ENCODE measurements around the gene CNIH4. TPM values are rescaled to one million over a fixed set of nuclear protein-coding genes. Genes with fewer than 3 reads are reported as not detected.
"Not testable (repeated sequence)": the region's sequence is repeated elsewhere in the genome, so short reads cannot be mapped to it uniquely, and the experiment has no call there.

Gene CNIH4
- 37.0 TPM for polyA plus RNA-seq (2012; ENCODE audit: missing spikeins)

- TF ChIP-seq TAF1 (IDR thresholded peaks at IDR 0.05; ENCODE audit: borderline replicate concordance, low read depth, low read length) (no peak), POLR2AphosphoS5 (IDR thresholded peaks at IDR 0.05; ENCODE audit: low read depth, low read length) (peak; percentile 80), POLR2A (IDR thresholded peaks at IDR 0.05; ENCODE audit: low read depth, low read length) (peak; percentile 87)
- DNase-seq (ENCODE audit: insufficient read length), result peak; percentile 87
- FAIRE-seq, result peak; percentile 98
These were observed at the start of gene CNIH4 for GRCh38 chr1:224356685-224357625. TSS of gene CNIH4 (plus strand) at chr1:224356879. CDS start at chr1:224356925, 46 bp downstream.

DNA sequence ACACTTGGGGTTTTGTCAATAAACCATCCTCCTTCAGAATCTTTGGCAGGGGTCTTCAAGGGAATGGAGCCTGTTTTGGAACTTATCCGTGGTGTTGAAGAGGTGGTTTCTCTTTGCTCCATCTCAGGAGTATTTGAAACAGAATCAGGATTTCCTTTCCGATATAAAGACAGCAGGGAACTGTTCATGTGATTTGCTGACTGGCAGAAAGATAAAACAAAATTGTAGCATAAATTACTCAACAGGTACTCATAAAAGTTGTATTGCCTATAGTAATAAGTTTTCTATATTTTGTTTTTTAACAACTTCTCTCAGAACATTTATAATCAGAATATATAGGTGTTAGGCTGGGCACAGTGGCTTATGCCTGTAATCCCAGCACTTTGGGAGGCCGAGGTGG is 48.6 kb upstream of the CNIH4 start:
- TF ChIP-seq POLR2AphosphoS5 (IDR thresholded peaks at IDR 0.05; ENCODE audit: low read depth, low read length) (no peak), TAF1 (IDR thresholded peaks at IDR 0.05; ENCODE audit: borderline replicate concordance, low read depth, low read length) (no peak), POLR2A (IDR thresholded peaks at IDR 0.05; ENCODE audit: low read depth, low read length) (no peak)
- no peak for FAIRE-seq
- no peak for DNase-seq (ENCODE audit: insufficient read length)

GRCh38 chr1:224311503-224311902 is 45.2 kb upstream of the CNIH4 start:
- DNase-seq (ENCODE audit: insufficient read length); FAIRE-seq: not testable (repeated sequence)

DNA sequence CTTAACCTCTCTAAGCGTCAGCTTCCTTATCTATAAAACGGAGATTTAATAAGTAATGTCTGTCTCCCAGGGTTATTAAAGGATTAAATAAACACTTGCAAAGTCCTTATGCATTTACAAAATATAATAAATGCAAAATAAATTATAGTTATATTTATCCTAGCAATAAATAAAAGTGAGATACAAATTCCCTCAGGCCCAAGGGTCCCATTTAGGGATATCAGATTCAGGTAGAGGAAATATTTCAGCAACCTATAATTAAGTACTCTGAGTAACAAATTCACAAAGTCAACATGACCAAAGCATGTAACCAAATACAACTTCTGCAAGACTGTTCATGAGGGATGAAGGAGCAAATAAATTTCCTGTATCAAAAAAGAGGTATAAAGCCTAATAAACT is 44.7 kb upstream of the CNIH4 start:
- FAIRE-seq (no peak), DNase-seq (ENCODE audit: insufficient read length) (no peak)
- TF ChIP-seq POLR2AphosphoS5 (IDR thresholded peaks at IDR 0.05; ENCODE audit: low read depth, low read length) (no peak), TAF1 (IDR thresholded peaks at IDR 0.05; ENCODE audit: borderline replicate concordance, low read depth, low read length) (no peak)

GRCh38 chr1:224317383-224318045 is 39.2 kb upstream of the CNIH4 start:
- FAIRE-seq, result no peak
- DNase-seq (ENCODE audit: insufficient read length), result no peak
- TF ChIP-seq POLR2A (IDR thresholded peaks at IDR 0.05; ENCODE audit: low read depth, low read length), result no peak
- no peak for TF ChIP-seq TAF1 (IDR thresholded peaks at IDR 0.05; ENCODE audit: borderline replicate concordance, low read depth, low read length)
- TF ChIP-seq POLR2AphosphoS5 (IDR thresholded peaks at IDR 0.05; ENCODE audit: low read depth, low read length), result no peak

- TF ChIP-seq TAF1 (IDR thresholded peaks at IDR 0.05; ENCODE audit: borderline replicate concordance, low read depth, low read length) (no peak), POLR2A (IDR thresholded peaks at IDR 0.05; ENCODE audit: low read depth, low read length) (no peak), POLR2AphosphoS5 (IDR thresholded peaks at IDR 0.05; ENCODE audit: low read depth, low read length) (no peak)
- FAIRE-seq (no peak), DNase-seq (ENCODE audit: insufficient read length) (no peak)
These were observed 35.0 kb upstream of the CNIH4 start for GRCh38 chr1:224321706-224322105.

- DNase-seq (ENCODE audit: insufficient read length) (no peak), FAIRE-seq (no peak)
- TF ChIP-seq POLR2AphosphoS5 (IDR thresholded peaks at IDR 0.05; ENCODE audit: low read depth, low read length) (no peak), POLR2A (IDR thresholded peaks at IDR 0.05; ENCODE audit: low read depth, low read length) (no peak), TAF1 (IDR thresholded peaks at IDR 0.05; ENCODE audit: borderline replicate concordance, low read depth, low read length) (no peak)
These were observed 30.7 kb upstream of the CNIH4 start for GRCh38 chr1:224325959-224326358.

DNA sequence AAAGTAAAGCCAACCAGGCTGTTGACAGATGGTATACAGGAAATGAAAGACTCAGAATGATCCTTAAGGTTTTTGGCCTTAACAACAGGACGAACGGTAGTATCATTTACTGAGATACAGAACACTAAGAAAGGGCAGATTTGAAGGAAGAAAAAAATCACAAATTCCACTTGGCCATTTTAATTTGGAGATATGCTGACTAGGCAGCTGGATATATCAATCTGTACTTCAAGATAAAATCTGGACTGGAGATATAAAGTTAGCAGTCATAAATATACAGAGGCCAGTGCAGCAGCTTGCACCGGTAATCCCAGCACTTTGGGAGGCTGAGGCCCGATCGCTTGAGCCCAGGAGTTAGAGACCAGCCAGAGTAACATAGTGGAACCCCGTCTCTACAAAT is 28.0 kb upstream of the CNIH4 start:
- TF ChIP-seq POLR2AphosphoS5 (IDR thresholded peaks at IDR 0.05; ENCODE audit: low read depth, low read length) (no peak), POLR2A (IDR thresholded peaks at IDR 0.05; ENCODE audit: low read depth, low read length) (no peak), TAF1 (IDR thresholded peaks at IDR 0.05; ENCODE audit: borderline replicate concordance, low read depth, low read length) (no peak)
- no peak for FAIRE-seq
- DNase-seq (ENCODE audit: insufficient read length), result no peak

- TF ChIP-seq POLR2A (IDR thresholded peaks at IDR 0.05; ENCODE audit: low read depth, low read length) (no peak), POLR2AphosphoS5 (IDR thresholded peaks at IDR 0.05; ENCODE audit: low read depth, low read length) (no peak), TAF1 (IDR thresholded peaks at IDR 0.05; ENCODE audit: borderline replicate concordance, low read depth, low read length) (no peak)
- FAIRE-seq, result peak; percentile 14
- no peak for DNase-seq (ENCODE audit: insufficient read length)
These were observed 27.2 kb upstream of the CNIH4 start for GRCh38 chr1:224329484-224329841.

GRCh38 chr1:224329842-224330753 is 26.6 kb upstream of the CNIH4 start, which contains the start of gene NVL:
TSS of gene NVL (minus strand) at chr1:224330172. CDS start at chr1:224330127, 45 bp downstream.
- peak; percentile 65 for DNase-seq (ENCODE audit: insufficient read length)
- peak; percentile 91 for FAIRE-seq
- TF ChIP-seq TAF1 (IDR thresholded peaks at IDR 0.05; ENCODE audit: borderline replicate concordance, low read depth, low read length), result peak; percentile 48
- TF ChIP-seq POLR2A (IDR thresholded peaks at IDR 0.05; ENCODE audit: low read depth, low read length), result peak; percentile 83
- peak; percentile 89 for TF ChIP-seq POLR2AphosphoS5 (IDR thresholded peaks at IDR 0.05; ENCODE audit: low read depth, low read length)

GRCh38 chr1:224331326-224331725 is 25.4 kb upstream of the CNIH4 start:
- DNase-seq (ENCODE audit: insufficient read length), result no peak
- FAIRE-seq, result no peak
- no peak for TF ChIP-seq POLR2AphosphoS5 (IDR thresholded peaks at IDR 0.05; ENCODE audit: low read depth, low read length)
- no peak for TF ChIP-seq TAF1 (IDR thresholded peaks at IDR 0.05; ENCODE audit: borderline replicate concordance, low read depth, low read length)
- no peak for TF ChIP-seq POLR2A (IDR thresholded peaks at IDR 0.05; ENCODE audit: low read depth, low read length)
